Loucy (cell line): Measurements from ENCODE around the gene CIAO3.
"Not testable (repeated sequence)": the region's sequence is repeated elsewhere in the genome, so short reads cannot be mapped to it uniquely, and the experiment has no call there.

Source experiments
- H2AFZ ChIP-seq: fragments of 200-600 bp; sonication (generic); 2 replicates; pipeline ENCODE4 v1.6.0; 2016; ENCODE audit warnings: antibody characterized with exemption, mild to moderate bottlenecking, low read length, moderate library complexity
- H3F3A ChIP-seq: fragments of 200-600 bp; 2 replicates; pipeline ENCODE4 v1.6.0; 2016; ENCODE audit warnings: antibody characterized with exemption, low read depth, mild to moderate bottlenecking
- H3K27me3 ChIP-seq: fragments of 200-600 bp; sonication (generic); 2 replicates; pipeline ENCODE4 v1.6.1; 2014; ENCODE audit warnings: low read length, mild to moderate bottlenecking; ENCODE audit not compliant: insufficient read depth, poor library complexity, severe bottlenecking
- H3K36me3 ChIP-seq: fragments of 200-600 bp; sonication (generic); 2 replicates; pipeline ENCODE4 v1.6.1; 2016; ENCODE audit warnings: low read length; ENCODE audit not compliant: insufficient read depth
- H3K4me1 ChIP-seq: fragments of 200-600 bp; sonication (generic); 2 replicates; pipeline ENCODE4 v1.5.1; 2014; ENCODE audit warnings: low read length, mild to moderate bottlenecking; ENCODE audit not compliant: insufficient read depth, poor library complexity, severe bottlenecking
- H3K4me2 ChIP-seq: fragments of 200-600 bp; sonication (generic); 2 replicates; pipeline ENCODE4 v1.6.0; 2014; ENCODE audit warnings: antibody characterized with exemption, low read length, low read depth, mild to moderate bottlenecking; ENCODE audit not compliant: poor library complexity, severe bottlenecking
- H3K4me3 ChIP-seq: fragments of 200-600 bp; sonication (generic); 2 replicates; pipeline ENCODE4 v1.5.1; 2014; ENCODE audit warnings: low read length, mild to moderate bottlenecking, mixed read lengths; ENCODE audit not compliant: poor library complexity, severe bottlenecking
- H3K79me2 ChIP-seq: fragments of 200-600 bp; sonication (generic); 2 replicates; pipeline ENCODE4 v1.6.1; 2014; ENCODE audit warnings: low read length; ENCODE audit not compliant: insufficient read depth
- H3K9ac ChIP-seq: fragments of 200-600 bp; sonication (generic); 2 replicates; pipeline ENCODE4 v1.6.0; 2014; ENCODE audit warnings: mild to moderate bottlenecking, low read depth, low read length, moderate library complexity; ENCODE audit not compliant: poor library complexity, severe bottlenecking
- H3K9me2 ChIP-seq: fragments of 200-600 bp; sonication (generic); replicated peaks from 2 replicates; pipeline ENCODE4 v1.6.1; 2016; ENCODE audit warnings: low read depth, low read length, mixed read lengths
- H3K9me3 ChIP-seq: fragments of 200-600 bp; sonication (generic); 2 replicates; pipeline ENCODE4 v1.6.1; 2014; ENCODE audit warnings: mild to moderate bottlenecking, antibody characterized with exemption, low read length, low read depth; ENCODE audit not compliant: insufficient read depth
- H4K20me1 ChIP-seq: fragments of 200-600 bp; sonication (generic); 2 replicates; pipeline ENCODE4 v1.6.0; 2014; ENCODE audit warnings: antibody characterized with exemption, low read length, mild to moderate bottlenecking; ENCODE audit not compliant: insufficient read depth, poor library complexity, severe bottlenecking
- CTCF ChIP-seq: fragments of 200-600 bp; sonication (generic); conservative IDR thresholded peaks from 2 replicates; pipeline ENCODE4 v1.5.1; 2014; ENCODE audit warnings: mild to moderate bottlenecking, antibody characterized with exemption, low read length
- EZH2phosphoT487 ChIP-seq: fragments of 200-600 bp; IDR thresholded peaks from 2 replicates; pipeline ENCODE4 v1.6.1; 2018; ENCODE audit warnings: antibody characterized with exemption, mild to moderate bottlenecking, moderate library complexity, borderline replicate concordance

The CIAO3 gene

GRCh38 chr16:745739-746138 lies 4.9 kb upstream of the CIAO3 start:
- Histone ChIP-seq H3K9me2 (no peaks in the 10 kb centered on the region), H3K4me2 (no peak overlapping the region), H3K27me3 (no peaks in the 10 kb centered on the region), H3K9me3 (no peaks in the 10 kb centered on the region), H3K9ac (no peak overlapping the region), H3K36me3 (no peaks in the 10 kb centered on the region), H3K79me2 (no peaks in the 10 kb centered on the region), H3K4me1 (no peaks in the 10 kb centered on the region), H2AFZ (no peak overlapping the region), H3K4me3 (no peak overlapping the region), H4K20me1 (no peaks in the 10 kb centered on the region), H3F3A (no peaks in the 10 kb centered on the region)
- no peak for TF ChIP-seq EZH2phosphoT487
- peak; percentile 42; the same call in 1 of the 2 replicates for TF ChIP-seq CTCF

GRCh38 chr16:743794-744500 lies 3.1 kb upstream of the CIAO3 start:
- TF ChIP-seq EZH2phosphoT487 (no peak), CTCF (peak; percentile 41; the same call in 1 of the 2 replicates)
- Histone ChIP-seq H3K27me3 (no peaks in the 10 kb centered on the region), H3K4me3 (no peak overlapping the region), H3K9ac (no peak overlapping the region), H3K79me2 (peaks cover 7% of the 10 kb centered on the region; the same call in 1 of the 2 replicates), H3K4me1 (no peaks in the 10 kb centered on the region), H3K9me3 (no peaks in the 10 kb centered on the region), H2AFZ (no peak overlapping the region), H4K20me1 (no peaks in the 10 kb centered on the region), H3K36me3 (no peaks in the 10 kb centered on the region), H3K9me2 (no peaks in the 10 kb centered on the region), H3F3A (no peaks in the 10 kb centered on the region), H3K4me2 (no peak overlapping the region)

- H3K27me3 ChIP-seq, H3K79me2 ChIP-seq, H4K20me1 ChIP-seq, H3K9ac ChIP-seq, H3F3A ChIP-seq, H3K36me3 ChIP-seq, H2AFZ ChIP-seq, H3K4me3 ChIP-seq, H3K4me1 ChIP-seq, H3K4me2 ChIP-seq, H3K9me2 ChIP-seq, H3K9me3 ChIP-seq: not testable (repeated sequence)
These were observed 2.1 kb upstream of the CIAO3 start for GRCh38 chr16:742894-743293.
